GM12878 (cell line): ENCODE measurements around the gene CDK3. TPM values are rescaled to one million over a fixed set of nuclear protein-coding genes. Genes with fewer than 3 reads are reported as not detected.

Experiments used
- ATAC-seq: fragments of 200-7000 bp; cut with Tn5 transposase; 3 replicates; pipeline ENCODE4 v1.9.1; 2020; ENCODE audit warnings: mild to moderate bottlenecking, moderate library complexity
- BruUV-seq: library from RNA; stranded (reverse); fragments of 400-500 nt; replicated peaks from 2 replicates; lab custom pipeline; 2021; lab: Mats Ljungman, UMichigan
- CTCF ChIA-PET: fragments of 300-600 bp; sonication (Branson Sonifier 250); formaldehyde crosslinking; extraction: SDS; loops from one replicate; lab custom pipeline; 2021; ENCODE audit warnings: inconsistent platforms; lab: Yijun Ruan, JAX
- POLR2A ChIA-PET: fragments of 350-600 bp; formaldehyde crosslinking; extraction: SDS; loops from one replicate; lab custom pipeline; 2021; ENCODE audit warnings: inconsistent platforms; lab: Charles Lee
- RAD21 ChIA-PET: fragments of 300-600 bp; sonication (Branson Sonifier 250); formaldehyde crosslinking; loops from one replicate; lab custom pipeline; 2023; ENCODE audit warnings: antibody characterized with exemption; ENCODE audit not compliant: unreplicated experiment; lab: Charles Lee
- SMC1A ChIA-PET: fragments of 300-600 bp; sonication (Branson Sonifier 250); formaldehyde crosslinking; loops from one replicate; lab custom pipeline; 2023; ENCODE audit not compliant: unreplicated experiment, uncharacterized antibody; lab: Charles Lee
- DNase-seq: peaks from one replicate; pipeline ENCODE4 v3.0.0-alpha.2; 2011; ENCODE audit warnings: low read depth, low spot score
- FAIRE-seq: peaks from 3 replicates; lab custom pipeline; 2011; peaks lifted over from hg19 to GRCh38; lab: Jason Lieb, UNC
- H2AFZ ChIP-seq: 2 replicates; pipeline ENCODE4 v1.6.0; 2011; ENCODE audit warnings: low read depth, low read length, control low read depth; ENCODE audit not compliant: control insufficient read depth
- H3K27ac ChIP-seq: 2 replicates; pipeline ENCODE4 v1.5.1; 2011; ENCODE audit warnings: control low read depth; ENCODE audit not compliant: control insufficient read depth, insufficient read depth
- H3K27me3 ChIP-seq, 2 experiments: replicated peaks in 1 of 2; 2 replicates each; pipeline versions ENCODE4 v1.6.0 to v1.6.1; 2011; ENCODE audit warnings: low read length in 1 of 2; ENCODE audit not compliant: control insufficient read depth in 2 of 2, insufficient read depth in 2 of 2
- H3K36me3 ChIP-seq, 2 experiments: 2 replicates each; pipeline ENCODE4 v1.5.1; 2011; ENCODE audit warnings: low read length in 1 of 2; ENCODE audit not compliant: control insufficient read depth in 2 of 2, insufficient read depth in 2 of 2
- H3K4me1 ChIP-seq: 2 replicates; pipeline ENCODE4 v1.6.1; 2011; ENCODE audit warnings: mild to moderate bottlenecking, low read length, moderate library complexity, mixed read lengths; ENCODE audit not compliant: control insufficient read depth, insufficient read depth
- H3K4me2 ChIP-seq: 2 replicates; pipeline ENCODE4 v1.6.0; 2011; ENCODE audit warnings: control low read depth; ENCODE audit not compliant: control insufficient read depth, insufficient read depth
- H3K4me3 ChIP-seq: fragments of 200-600 bp; sonication (generic); 2 replicates; pipeline ENCODE4 v1.5.1; 2016
- H3K79me2 ChIP-seq: 2 replicates; pipeline ENCODE4 v1.6.0; 2011; ENCODE audit warnings: low read length; ENCODE audit not compliant: control insufficient read depth, insufficient read depth
- H3K9ac ChIP-seq: 2 replicates; pipeline ENCODE4 v1.8.0; 2011; ENCODE audit warnings: low read length, control low read depth, mixed read lengths; ENCODE audit not compliant: control insufficient read depth, insufficient read depth
- H3K9me3 ChIP-seq: replicated peaks from 3 replicates; pipeline ENCODE4 v1.5.1; 2011; ENCODE audit warnings: mild to moderate bottlenecking, low read length; ENCODE audit not compliant: control insufficient read depth, insufficient read depth
- H4K20me1 ChIP-seq: 2 replicates; pipeline ENCODE4 v1.6.0; 2011; ENCODE audit not compliant: control insufficient read depth, insufficient read depth
- ASH2L ChIP-seq: fragments of 300-600, 200-600 bp; sonication (generic); IDR thresholded peaks from 2 replicates; pipeline ENCODE4 v1.6.1; 2017; ENCODE audit warnings: low read depth, mild to moderate bottlenecking, borderline replicate concordance
- BHLHE40 ChIP-seq, 2 experiments: fragments of 450-650 bp in 1 of 2; IDR thresholded peaks; 2 replicates each; pipeline ENCODE4 v1.6.1; 2011 to 2017; ENCODE audit warnings: low read depth in 2 of 2, borderline replicate concordance in 1 of 2, improper control_type of control experiment in 1 of 2, low read length in 1 of 2, mild to moderate bottlenecking in 1 of 2
- BRCA1 ChIP-seq: IDR thresholded peaks from 2 replicates; pipeline ENCODE4 v1.6.1; 2011; ENCODE audit warnings: low read depth, low read length, improper control_type of control experiment
- E2F8 ChIP-seq: fragments of 450-650 bp; IDR thresholded peaks from 2 replicates; pipeline ENCODE4 v1.6.1; 2018; ENCODE audit warnings: mild to moderate bottlenecking, low read depth, moderate library complexity; ENCODE audit not compliant: partially characterized antibody
- EZH2 ChIP-seq: IDR thresholded peaks from 2 replicates; pipeline ENCODE4 v1.6.1; 2012; ENCODE audit warnings: low read depth, mild to moderate bottlenecking, control low read depth, inconsistent platforms, low read length, borderline replicate concordance; ENCODE audit not compliant: control insufficient read depth
- FOXK2 ChIP-seq: fragments of 450-650 bp; IDR thresholded peaks from 2 replicates; pipeline ENCODE4 v1.6.1; 2017; ENCODE audit warnings: mild to moderate bottlenecking, moderate library complexity
- HDAC2 ChIP-seq: fragments of 200-600 bp; sonication (generic); IDR thresholded peaks from 2 replicates; pipeline ENCODE4 v1.6.1; 2017
- IKZF1 ChIP-seq: fragments of 450-650 bp; conservative IDR thresholded peaks from 2 replicates; pipeline ENCODE4 v1.6.1; 2017; ENCODE audit warnings: antibody characterized with exemption, mild to moderate bottlenecking
- IKZF2 ChIP-seq, 2 experiments: fragments of 450-650 bp; IDR thresholded peaks; 2 replicates each; pipeline ENCODE4 v1.6.1; 2017; ENCODE audit warnings: mild to moderate bottlenecking in 2 of 2, moderate library complexity in 2 of 2
- JUNB ChIP-seq: IDR thresholded peaks from 2 replicates; pipeline ENCODE4 v1.6.1; 2016; ENCODE audit warnings: antibody characterized with exemption, mild to moderate bottlenecking
- PAX8 ChIP-seq: fragments of 450-650 bp; IDR thresholded peaks from 2 replicates; pipeline ENCODE4 v1.6.1; 2017; ENCODE audit warnings: mild to moderate bottlenecking, moderate library complexity
- POLR2AphosphoS2 ChIP-seq: IDR thresholded peaks from 2 replicates; pipeline ENCODE4 v1.6.1; 2011; ENCODE audit warnings: low read depth, mild to moderate bottlenecking, low read length, improper control_type of control experiment, moderate library complexity
- RBBP5 ChIP-seq: fragments of 200-600 bp; sonication (generic); conservative IDR thresholded peaks from 2 replicates; pipeline ENCODE4 v1.6.1; 2016
- RELB ChIP-seq: fragments of 450-650 bp; IDR thresholded peaks from 2 replicates; pipeline ENCODE4 v1.6.1; 2017; ENCODE audit warnings: low read depth, mild to moderate bottlenecking, moderate library complexity
- YBX1 ChIP-seq: fragments of 450-650 bp; IDR thresholded peaks from 2 replicates; pipeline ENCODE4 v1.6.1; 2016; ENCODE audit warnings: antibody characterized with exemption
- WGBS: methylation state at CpG from one replicate; pipeline ENCODE4 v1.1.6; 2016; ENCODE audit warnings: low lambda C conversion rate; ENCODE audit not compliant: insufficient replicate concordance, insufficient coverage; ENCODE audit errors: missing lambda C conversion rate; 5-methylcytosine and 5-hydroxymethylcytosine counted together
- in situ Hi-C: fragments of 300-500 bp; cut with MboI; formaldehyde crosslinking; loops from 9 replicates; pipeline ENCODE4 v1.14.3; 2018; ENCODE audit warnings: mixed read lengths
- intact Hi-C: fragments of 100-400 bp; cut with micrococcal nuclease; formaldehyde crosslinking; loops from one replicate; pipeline ENCODE4 v1.14.2; 2022; ENCODE audit not compliant: unreplicated experiment
- polyA plus RNA-seq, 11 experiments: library from polyadenylated mRNA; depleted of rRNA in 4 of 11; unstranded in 6 of 11; stranded (reverse) in 5 of 11; fragments of >200 nt; fragmentation: Nextera tagmentation in 4 of 11; fragmentation: Illumina TruSeq in 1 of 11; extraction: Ambion mirVana in 4 of 11; extraction: Trizol in 1 of 11; gene quantifications; 1 replicate in 1 of 11; 2 replicates in 10 of 11; pipeline versions ENCODE4 v1.2.1 to v1.2.3, GENCODE V29; 2011 to 2016; ENCODE audit warnings: inconsistent platforms in 2 of 11, missing spikeins in 2 of 11, low read depth in 1 of 11
- total RNA-seq, 4 experiments: library from RNA; depleted of rRNA in 3 of 4; stranded (reverse); fragments of >200 nt in 3 of 4; fragmentation: Illumina TruSeq in 1 of 4; extraction: Trizol in 1 of 4; gene quantifications; 2 replicates each; pipeline versions ENCODE4 v1.2.1 to v1.2.3, GENCODE V29; 2013 to 2021

CDK3 gene
- total and polyA plus RNA-seq, 10 of the 15 experiments (the other 5 are each of a cell fraction or from before 2014, with no cell fraction given): 1.1 to 7.1 (median 4.2) TPM

GRCh38 chr17:76008630-76009425 lies 8.2 kb downstream of the CDK3 start:
- SMC1A ChIA-PET: interaction anchor here (10.8 kb wide), 1 partner anchor 103 kb away, joined by 61 read pairs; the partner anchor contains the start of gene MRPL38
- Histone ChIP-seq H3K9ac (no peak overlapping the region), H3K4me3 (no peak overlapping the region), H2AFZ (no peak overlapping the region), H3K36me3 (no peaks in the 10 kb centered on the region), H4K20me1 (no peaks in the 10 kb centered on the region), H3K9me3 (no peaks in the 10 kb centered on the region), H3K4me2 (no peak overlapping the region), H3K27ac (no peak overlapping the region), H3K27me3 (no peaks in the 10 kb centered on the region), H3K4me1 (no peaks in the 10 kb centered on the region), H3K79me2 (no peaks in the 10 kb centered on the region)
- CTCF ChIA-PET: interaction anchor here (1.2 to 12.8 kb wide), 6 partner anchors 10 to 133 kb away, joined by 3 to 128 read pairs (median 4); partner anchors contain the start of gene MRPL38
- no peak for TF ChIP-seq PAX8
- no peak for TF ChIP-seq YBX1
- TF ChIP-seq RELB: no peak
- TF ChIP-seq EZH2: no peak
- no peak for TF ChIP-seq RBBP5
- TF ChIP-seq BRCA1: no peak
- TF ChIP-seq JUNB: no peak
- no peak for TF ChIP-seq ASH2L
- no peak for TF ChIP-seq IKZF1
- no peak for TF ChIP-seq BHLHE40 (IDR thresholded peaks at IDR 0.05; ENCODE audit: borderline replicate concordance in 1 of 2, low read depth in 2 of 2, low read length in 1 of 2)
- TF ChIP-seq POLR2AphosphoS2: no peak
- TF ChIP-seq HDAC2: no peak
- TF ChIP-seq FOXK2: no peak
- no peak for TF ChIP-seq E2F8
- TF ChIP-seq IKZF2 (IDR thresholded peaks at IDR 0.05): no peak
- POLR2A ChIA-PET: interaction anchor here (0.5 kb wide), 1 partner anchor 306 kb away, joined by 6 read pairs; no protein-coding TSS in a partner anchor
- no peak for FAIRE-seq
- intact Hi-C loops: no loop called here
- no peak for ATAC-seq
- in situ Hi-C loops: loop anchor here (5.0 kb wide), 1 partner anchor 102 kb away; no protein-coding TSS in a partner anchor
- RAD21 ChIA-PET: interaction anchor here (0.8 to 2.2 kb wide), 4 partner anchors 11 to 271 kb away, joined by 3 to 6 read pairs (median 4); no protein-coding TSS in a partner anchor
- no TSS peak for BruUV-seq
- no peak for DNase-seq
- WGBS: 68% methylated on average over 45 of the region's 56 CpGs
